Measurements from ENCODE around the gene KCNQ5. TPM values are rescaled to one million over a fixed set of nuclear protein-coding genes. Genes with fewer than 3 reads are reported as not detected.

The KCNQ5 gene
- total RNA-seq, 1 donor from 2014 or later, result 0.49 TPM

GRCh38 chr6:72721346-72721745, 99.5 kb downstream of the KCNQ5 start:
- ATAC-seq (no peak), DNase-seq (ENCODE audit: low spot score) (no peak)
- intact Hi-C loops (cut with DNase I), result no loop called here

DNA sequence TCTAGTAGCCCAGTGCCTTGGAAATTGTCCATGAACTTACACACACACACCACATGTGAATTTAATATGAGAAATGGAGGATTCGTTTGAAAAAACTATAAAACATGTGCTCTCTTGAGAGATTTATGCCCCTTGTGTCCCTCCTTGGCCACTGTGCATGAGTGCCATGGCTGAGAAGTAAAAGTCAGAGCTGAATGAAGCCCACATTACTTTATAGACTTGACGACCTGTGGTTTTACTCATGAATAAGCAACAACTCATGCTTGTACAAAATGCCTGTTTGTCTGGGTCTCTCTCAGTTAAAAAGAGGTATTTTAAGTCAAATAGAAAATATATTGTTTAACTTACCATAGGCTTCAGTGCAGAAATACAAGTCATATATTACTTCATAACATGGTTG, 102.7 kb downstream of the KCNQ5 start:
- intact Hi-C loops (cut with DNase I), result no loop called here
- ATAC-seq (no peak), DNase-seq (ENCODE audit: low spot score) (no peak)

DNA sequence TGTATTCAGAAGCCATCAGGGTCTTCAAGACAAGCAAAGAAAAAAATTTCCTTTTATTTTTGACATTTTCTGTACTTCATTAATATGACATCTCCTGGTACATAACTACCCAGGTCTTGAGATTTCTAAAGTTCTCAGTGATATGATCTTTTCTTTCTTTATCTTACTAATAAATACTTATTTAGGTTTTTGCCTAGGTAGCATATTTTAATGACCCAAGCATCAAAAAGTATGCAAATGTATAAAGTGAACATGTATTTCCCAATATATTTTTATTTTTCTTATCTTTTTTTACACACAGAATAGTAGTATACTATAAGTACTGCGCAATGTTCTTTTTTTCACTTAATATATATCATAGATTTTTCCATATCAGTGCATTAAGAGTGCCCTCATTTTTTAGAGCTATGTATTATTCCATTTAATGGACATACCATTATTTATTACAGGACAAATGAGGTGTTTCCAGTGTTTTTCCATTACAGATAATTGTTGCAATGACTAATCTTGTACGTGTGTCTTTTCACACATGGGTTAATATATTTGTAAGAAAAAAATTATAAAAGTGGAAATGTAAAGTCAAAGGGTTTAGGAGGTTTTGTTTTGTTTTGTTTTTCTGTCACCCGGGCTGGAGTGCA, 107.0 kb downstream of the KCNQ5 start:
- no peak for ATAC-seq
- no peak for DNase-seq (ENCODE audit: low spot score)
- intact Hi-C loops (cut with DNase I), result no loop called here

DNA sequence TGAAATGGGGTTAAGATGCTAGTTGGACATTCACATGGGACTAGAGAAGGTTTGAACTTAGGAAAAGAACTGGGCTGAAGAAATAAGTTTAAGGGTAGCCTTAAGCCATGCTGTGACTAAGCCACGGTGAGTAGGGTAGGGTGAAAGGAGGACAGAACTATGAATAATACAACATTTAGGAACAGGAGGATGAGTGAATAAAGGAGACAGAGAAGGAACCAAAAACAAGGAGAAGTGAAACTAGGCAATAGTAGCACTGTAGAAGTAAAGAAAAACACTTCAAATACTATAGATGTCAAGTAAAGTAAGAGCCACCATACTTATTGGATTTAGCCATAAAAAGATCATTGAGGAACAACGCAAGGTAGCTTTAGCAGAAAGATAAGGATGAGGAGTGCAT, 111.2 kb downstream of the KCNQ5 start:
- DNase-seq (ENCODE audit: low spot score) (no peak), ATAC-seq (no peak)
- intact Hi-C loops (cut with DNase I), result no loop called here

- DNase-seq (ENCODE audit: low spot score) (no peak), ATAC-seq (no peak)
- intact Hi-C loops (cut with DNase I), result no loop called here
These were observed 116.2 kb downstream of the KCNQ5 start for GRCh38 chr6:72738091-72738490.

DNA sequence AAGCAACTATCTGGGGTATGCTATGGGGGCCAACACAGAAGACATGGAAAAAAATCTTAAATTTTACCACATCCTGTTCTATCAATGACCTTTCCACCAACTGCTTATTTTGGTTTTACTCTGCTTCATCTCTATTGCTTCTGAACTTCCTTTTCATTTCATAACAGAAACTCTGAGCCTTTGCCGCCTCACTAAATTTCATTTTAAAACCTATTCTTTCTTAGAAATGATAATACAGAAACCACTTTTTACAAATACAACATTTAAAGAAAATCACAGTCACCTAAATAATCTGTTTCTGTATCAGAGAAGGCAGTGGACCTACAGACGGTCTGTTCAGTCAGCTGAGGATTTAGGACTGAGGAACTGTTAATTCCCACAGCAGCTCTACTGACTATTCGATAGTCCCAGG, 117.5 kb downstream of the KCNQ5 start:
- intact Hi-C loops (cut with DNase I), result no loop called here
- DNase-seq (ENCODE audit: low spot score) (no peak), ATAC-seq (no peak)

- intact Hi-C loops (cut with DNase I), result no loop called here
- DNase-seq (ENCODE audit: low spot score), result no peak
- ATAC-seq, result no peak
These were observed 118.3 kb downstream of the KCNQ5 start for GRCh38 chr6:72740135-72740534.

- no peak for DNase-seq (ENCODE audit: low spot score)
- ATAC-seq, result no peak
- intact Hi-C loops (cut with DNase I), result no loop called here
These were observed 119.2 kb downstream of the KCNQ5 start for GRCh38 chr6:72741083-72741482.

- no peak for DNase-seq (ENCODE audit: low spot score)
- no peak for ATAC-seq
- intact Hi-C loops (cut with DNase I), result no loop called here
These were observed 120.3 kb downstream of the KCNQ5 start for GRCh38 chr6:72742001-72742673.

DNA sequence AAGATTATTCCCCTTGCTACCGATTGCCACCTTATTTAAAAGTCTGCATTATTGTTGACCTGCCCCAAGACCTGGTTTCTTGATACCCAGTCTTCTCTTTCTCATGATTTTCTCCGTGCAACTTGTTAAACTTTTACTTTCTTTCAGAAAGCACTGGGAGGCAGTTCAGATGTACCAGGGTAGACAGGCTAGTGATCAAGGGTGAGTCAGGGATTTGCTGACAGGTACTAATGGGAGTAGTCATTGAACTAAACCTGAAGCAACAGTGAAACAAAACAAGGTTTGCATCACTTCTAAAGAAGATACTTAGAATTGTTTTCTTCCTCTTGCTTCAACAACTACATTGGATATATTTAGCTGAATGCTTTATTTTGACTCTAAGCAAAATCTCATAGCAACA, 124.4 kb downstream of the KCNQ5 start:
- intact Hi-C loops (cut with DNase I), result no loop called here
- ATAC-seq, result no peak
- no peak for DNase-seq (ENCODE audit: low spot score)

DNA sequence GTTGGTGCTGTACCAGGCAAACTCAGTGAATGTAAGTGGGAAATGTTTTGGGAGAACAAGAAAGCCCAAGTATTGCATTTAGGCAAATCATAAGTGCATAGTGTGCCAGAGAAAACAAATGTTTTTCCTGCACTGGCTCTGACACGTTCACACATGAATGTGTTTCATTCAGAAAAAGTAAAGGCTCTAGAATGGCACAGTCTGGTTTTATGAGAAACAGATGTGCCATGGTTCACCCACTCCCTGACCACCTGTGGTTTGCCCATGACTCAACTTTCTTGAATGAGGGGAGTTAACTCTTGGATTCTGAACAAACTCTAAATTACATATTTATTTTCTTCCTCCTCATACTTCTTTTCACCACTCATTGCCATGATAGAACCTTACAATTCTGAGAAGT, 126.9 kb downstream of the KCNQ5 start:
- intact Hi-C loops (cut with DNase I), result no loop called here
- DNase-seq (ENCODE audit: low spot score) (no peak), ATAC-seq (peak; percentile 30)

DNA sequence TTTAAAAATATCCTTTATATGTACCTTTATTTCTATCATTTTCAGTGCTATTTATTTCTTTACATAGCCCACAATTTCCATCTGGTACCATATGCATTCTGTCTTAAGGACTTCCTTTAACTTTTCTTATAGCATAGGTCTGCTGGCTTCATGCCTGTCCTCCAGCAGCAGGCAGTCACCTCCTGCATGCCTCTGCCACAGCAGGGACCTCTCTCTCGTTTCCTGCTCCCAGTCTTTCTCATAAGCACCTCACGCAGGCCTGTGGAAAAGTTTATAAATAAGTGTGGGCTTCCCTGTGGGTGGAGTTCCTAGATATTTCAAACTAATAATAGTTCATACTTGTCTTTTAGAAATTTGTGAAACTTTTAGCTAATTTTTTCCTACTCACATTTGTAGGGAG, 133.9 kb downstream of the KCNQ5 start:
- ATAC-seq (no peak), DNase-seq (ENCODE audit: low spot score) (no peak)
- intact Hi-C loops (cut with DNase I), result no loop called here

DNA sequence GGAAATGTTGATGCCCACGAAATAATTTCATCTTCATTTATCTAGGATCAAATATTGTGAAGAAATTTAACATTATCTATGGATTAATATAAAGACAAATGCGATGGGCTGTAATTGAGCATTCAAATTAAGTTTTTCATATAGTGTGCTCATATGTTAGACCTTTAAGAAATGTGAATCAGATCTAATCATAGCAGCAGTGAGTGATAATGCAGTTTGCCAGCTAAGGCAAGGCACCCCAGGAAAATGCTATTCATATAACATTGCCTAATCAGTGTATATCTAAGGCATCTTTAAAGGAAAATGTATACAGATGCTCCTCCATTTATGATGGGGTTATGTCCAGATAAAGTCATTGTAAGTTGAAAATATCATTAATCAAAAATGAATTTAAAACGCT, 135.2 kb downstream of the KCNQ5 start:
- intact Hi-C loops (cut with DNase I), result no loop called here
- no peak for DNase-seq (ENCODE audit: low spot score)
- ATAC-seq, result no peak

DNA sequence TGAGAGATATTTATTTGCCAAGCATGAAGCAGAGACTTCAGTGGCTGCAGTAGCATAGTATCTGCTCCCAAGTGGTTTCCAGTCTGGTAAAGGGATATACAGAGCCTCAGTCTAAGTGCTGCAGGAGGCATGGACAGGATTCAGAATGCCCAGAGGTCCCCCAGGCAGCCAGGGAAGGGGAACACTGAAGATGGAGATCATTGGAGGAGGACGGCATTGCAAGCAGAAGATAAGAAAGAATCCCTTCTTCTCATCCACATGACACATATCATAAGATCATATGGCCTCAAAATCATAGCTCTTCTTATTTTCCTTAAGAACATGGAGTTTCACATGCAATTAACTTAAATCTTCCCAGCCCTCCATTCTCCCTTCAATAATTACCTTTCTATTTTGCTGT, 136.1 kb downstream of the KCNQ5 start:
- intact Hi-C loops (cut with DNase I), result no loop called here
- no peak for DNase-seq (ENCODE audit: low spot score)
- no peak for ATAC-seq

GRCh38 chr6:72758901-72759300, 137.0 kb downstream of the KCNQ5 start:
- no peak for ATAC-seq
- intact Hi-C loops (cut with DNase I), result no loop called here
- no peak for DNase-seq (ENCODE audit: low spot score)

DNA sequence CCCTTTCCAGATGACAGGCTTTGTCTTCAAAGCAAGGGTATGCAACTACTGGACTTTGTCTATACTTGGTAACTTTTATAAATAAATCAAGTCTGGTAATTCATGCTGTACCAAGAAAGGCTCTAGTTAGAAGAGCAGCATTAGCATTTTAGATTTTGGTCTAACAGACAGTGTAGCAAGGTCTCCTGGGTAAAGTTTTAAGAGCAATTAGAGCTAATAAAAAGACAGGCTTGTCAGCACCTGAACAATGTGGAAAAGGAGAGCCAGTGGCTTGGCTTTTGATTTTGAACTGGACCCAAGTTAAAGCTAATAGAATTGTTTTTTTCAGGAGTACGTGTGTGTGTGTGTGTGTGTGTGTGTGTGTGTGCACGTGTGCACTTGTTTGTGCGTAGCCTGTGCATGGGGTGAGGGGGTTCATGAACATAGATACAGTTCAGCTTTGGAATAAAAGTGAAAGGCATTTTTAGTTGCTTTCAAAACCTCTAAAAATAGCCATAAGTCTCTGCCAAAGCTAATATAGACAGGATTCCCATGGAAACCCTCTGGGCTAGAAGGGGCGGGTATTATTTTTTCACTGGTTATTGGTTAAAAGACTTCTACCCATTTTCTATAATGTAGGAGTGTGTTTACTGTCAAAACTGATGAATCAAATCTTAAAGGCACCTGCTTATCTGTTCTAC, 138.4 kb downstream of the KCNQ5 start:
- peak; percentile 45 for ATAC-seq
- no peak for DNase-seq (ENCODE audit: low spot score)
- intact Hi-C loops (cut with DNase I), result no loop called here

DNA sequence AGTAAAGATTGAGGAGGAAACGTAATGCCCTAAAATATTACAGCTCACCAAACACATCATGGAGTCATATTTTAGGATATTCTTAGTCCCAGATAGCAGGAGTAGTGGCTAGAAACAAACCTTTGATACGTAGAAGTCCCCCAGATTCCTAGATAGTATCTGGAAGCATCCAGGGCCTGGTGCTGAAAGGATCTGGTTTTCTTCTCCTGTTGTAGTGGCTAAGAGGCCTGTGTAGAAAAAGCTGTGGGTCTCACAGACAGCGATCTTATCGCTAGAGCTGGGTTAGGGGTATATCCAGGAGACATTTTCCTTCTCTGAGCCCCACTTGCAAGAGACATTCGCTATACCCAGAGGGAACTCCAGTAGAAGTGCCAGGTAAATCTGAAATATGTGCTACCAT, 139.9 kb downstream of the KCNQ5 start:
- intact Hi-C loops (cut with DNase I), result no loop called here
- DNase-seq (ENCODE audit: low spot score), result no peak

GRCh38 chr6:72769459-72770125, 147.7 kb downstream of the KCNQ5 start:
- ATAC-seq (no peak), DNase-seq (ENCODE audit: low spot score) (no peak)
- intact Hi-C loops (cut with DNase I), result no loop called here

More for the DNA sequence above, 139.9 kb downstream of the KCNQ5 start:
- no peak for ATAC-seq

DNA sequence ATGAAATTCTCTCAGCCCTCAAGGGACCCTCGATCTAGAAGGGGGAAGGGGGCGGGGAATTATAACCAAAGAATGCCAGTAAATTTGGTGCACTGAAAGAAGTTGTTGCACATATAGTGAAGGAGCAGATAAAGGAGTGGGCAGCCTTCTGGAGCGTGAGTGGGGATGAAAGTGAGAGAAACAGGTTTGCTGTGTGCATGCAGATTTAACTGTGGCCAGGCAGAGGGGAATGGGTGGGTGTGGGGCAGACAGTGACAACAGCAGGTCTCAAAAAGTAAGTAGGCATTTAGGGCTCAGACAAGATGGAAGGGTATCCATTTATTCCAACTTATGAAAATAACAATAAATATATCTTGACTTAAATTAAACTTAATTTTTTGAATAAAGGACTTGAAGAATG, 149.1 kb downstream of the KCNQ5 start:
- intact Hi-C loops (cut with DNase I), result no loop called here

GRCh38 chr6:72776456-72776855, 154.6 kb downstream of the KCNQ5 start:
- intact Hi-C loops (cut with DNase I), result no loop called here
- DNase-seq (ENCODE audit: low spot score) (no peak), ATAC-seq (no peak)

More for the DNA sequence above, 149.1 kb downstream of the KCNQ5 start:
- DNase-seq (ENCODE audit: low spot score), result no peak
- no peak for ATAC-seq
